DMS114 treated with DMSO at 0.1 percent for 48 hours (cell line): ENCODE results near the gene NEK10.

Experiments used
- DNase-seq: peaks from one replicate; lab custom pipeline; 2025; ENCODE audit not compliant: unreplicated experiment; lab: John Stamatoyannopoulos, UW

Gene NEK10

DNA sequence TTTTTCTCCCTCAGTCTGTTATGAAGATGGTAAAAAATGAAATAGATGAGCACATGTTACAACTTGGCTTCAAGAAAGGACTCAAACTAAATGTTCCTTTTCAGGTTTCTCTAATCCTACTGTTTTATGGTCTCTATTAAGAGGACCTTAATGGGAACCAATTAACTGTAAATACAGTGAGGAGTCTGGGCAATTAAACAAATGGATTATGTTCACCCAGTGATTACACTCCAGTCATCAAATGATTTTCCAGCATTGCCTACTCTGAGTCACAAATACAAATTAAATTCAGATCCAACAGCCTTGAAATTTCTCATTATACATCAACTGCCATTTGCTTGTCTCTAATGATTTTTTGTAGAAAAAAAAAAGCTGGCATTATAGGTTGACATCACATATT, 129.2 kb downstream of the NEK10 start:
- DNase-seq = no peak

DNA sequence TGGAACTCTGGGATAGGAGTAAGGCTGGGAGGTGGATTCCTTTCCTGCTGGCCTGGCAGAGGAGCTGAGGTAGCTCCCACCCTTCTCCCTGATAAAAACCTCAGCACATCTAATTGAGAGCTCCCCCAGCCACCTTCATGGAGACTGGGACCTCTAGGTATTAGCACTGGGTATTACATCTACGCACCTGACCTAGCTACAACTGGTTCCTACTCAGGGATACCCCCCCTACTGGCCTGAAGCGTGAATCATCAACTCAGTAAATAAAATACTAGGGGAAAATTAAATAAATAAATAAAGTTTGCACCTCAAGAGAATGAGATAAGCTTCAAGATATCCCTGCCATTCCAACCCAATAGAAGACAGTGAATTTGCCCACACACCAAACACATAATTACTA, 140.4 kb downstream of the NEK10 start:
- no peak for DNase-seq

- no peak for DNase-seq
Observed at GRCh38 chr3:27224197-27224596, 145.0 kb downstream of the NEK10 start.

- no peak for DNase-seq
Observed at GRCh38 chr3:27221264-27221932, 147.8 kb downstream of the NEK10 start.

DNA sequence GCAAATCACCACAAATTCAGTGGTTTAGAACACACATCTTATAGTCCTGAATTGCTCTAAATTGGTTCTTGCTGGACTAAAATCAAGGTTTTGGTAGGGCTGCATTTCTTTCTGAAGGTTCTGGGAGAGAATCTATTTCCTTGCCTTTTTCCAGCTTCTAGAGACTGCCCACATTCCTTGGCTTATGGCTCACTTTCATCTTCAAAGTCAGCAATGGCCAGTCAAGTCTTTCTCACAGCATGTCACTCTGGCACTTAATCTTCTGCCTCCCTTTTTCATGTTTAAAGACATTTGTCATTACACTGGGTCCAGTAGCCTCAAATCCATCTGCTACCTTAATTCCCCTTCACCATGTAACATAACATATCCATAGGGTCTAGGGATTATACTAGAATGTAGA, 149.0 kb downstream of the NEK10 start:
- DNase-seq = no peak

DNA sequence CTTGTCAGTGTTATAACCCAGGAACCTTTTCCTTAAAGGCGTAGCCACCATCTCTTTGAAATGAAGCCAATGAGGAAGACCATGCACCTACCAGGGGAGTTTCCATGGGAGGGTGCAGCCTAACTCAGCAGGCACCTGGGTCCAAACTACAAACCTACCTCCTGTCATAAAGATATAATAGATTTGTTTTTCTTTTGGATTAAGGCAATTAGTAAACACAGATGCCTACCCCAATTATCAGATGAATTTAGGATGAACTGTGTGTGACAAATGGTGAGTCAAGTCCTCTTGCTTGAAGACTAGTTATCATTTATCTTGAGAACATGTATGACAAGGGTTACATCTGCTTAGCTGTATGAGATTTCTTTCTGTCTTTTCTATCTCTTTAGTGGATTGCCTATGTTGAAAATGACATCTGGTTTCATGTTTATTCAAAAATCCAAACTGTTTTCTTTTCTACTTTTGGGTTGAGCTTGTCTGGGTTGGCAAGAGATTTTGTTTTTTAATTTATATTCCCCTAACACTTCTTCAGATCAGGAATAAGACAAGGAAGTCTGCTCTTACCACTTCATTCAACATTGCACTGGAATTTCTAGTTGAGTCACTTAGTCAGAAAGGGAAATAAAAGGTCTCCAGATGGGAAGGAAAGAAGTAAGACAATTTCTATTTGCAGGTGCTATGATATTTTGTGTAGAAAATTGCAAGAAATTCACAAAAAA, 149.9 kb downstream of the NEK10 start:
- DNase-seq = no peak

DNA sequence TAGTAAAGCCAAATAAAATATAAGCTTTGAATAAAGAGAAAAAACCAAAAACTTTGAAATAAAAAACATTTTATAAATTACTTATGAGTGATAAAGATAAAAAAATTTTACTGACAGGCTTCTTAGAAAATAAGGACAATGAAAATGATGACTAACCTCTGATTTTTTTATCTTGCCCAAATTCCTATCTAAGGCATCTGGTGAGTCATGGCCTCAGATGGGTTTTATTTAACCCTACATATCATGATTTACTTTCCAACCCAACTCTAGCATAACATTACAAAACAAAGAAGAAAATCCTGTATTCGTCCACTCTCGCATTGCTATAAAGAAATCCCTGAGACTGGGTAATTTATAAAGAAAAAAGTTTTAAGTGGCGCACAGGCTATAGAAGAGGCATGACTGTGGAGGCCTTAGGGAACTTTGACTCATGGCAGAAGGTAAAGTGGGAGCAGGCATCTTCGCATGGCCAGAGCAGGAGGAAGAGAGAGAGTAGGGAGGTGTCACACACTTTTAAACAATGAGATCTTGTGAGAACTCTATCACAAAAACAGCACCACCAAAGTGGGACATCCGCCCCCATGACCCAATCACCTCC, 152.1 kb downstream of the NEK10 start:
- no peak for DNase-seq

DNA sequence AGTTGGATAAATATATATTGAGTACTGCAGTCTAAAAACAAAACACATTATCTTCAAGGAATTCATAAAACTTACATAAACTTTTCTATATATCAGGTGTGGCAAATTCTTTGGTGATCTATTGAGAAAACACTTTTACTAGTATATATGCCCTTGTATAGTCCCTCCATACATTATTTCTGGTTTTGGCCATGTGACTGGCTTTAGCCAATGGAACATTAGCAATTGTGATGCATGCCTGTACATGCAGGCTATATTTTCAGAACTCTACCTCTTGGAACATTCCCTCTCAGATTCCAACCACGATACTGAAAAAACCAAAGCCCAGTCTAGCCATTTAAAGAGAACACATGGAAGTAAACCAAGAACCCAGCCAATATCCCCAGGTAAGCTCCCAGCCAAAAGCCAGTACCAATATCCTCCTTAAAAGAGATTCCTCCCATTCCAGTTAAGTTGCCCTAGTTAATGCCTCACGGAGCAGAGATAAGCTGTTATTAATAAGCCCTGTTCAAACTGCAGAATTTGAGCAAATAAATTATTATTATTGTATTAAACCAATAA, 152.8 kb downstream of the NEK10 start:
- DNase-seq = no peak

DNA sequence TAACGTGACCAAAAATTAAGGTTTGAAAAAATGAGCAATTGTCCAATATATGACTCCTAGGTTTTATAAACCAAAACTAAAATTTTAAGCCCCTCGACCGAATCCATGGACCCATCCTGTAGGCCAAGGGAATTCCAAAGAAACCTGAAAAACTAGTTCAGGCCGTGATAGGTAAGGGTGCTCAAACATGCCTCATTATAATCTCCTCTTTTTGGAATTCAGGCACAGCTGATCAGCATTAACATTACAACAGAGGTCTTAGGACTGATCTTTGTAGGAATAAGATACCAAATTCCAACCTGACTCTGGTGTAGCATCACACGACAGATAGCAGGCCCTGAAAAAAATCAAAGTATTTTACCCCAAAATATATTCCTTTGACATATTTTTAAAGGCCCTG, 155.7 kb downstream of the NEK10 start:
- no peak for DNase-seq

DNA sequence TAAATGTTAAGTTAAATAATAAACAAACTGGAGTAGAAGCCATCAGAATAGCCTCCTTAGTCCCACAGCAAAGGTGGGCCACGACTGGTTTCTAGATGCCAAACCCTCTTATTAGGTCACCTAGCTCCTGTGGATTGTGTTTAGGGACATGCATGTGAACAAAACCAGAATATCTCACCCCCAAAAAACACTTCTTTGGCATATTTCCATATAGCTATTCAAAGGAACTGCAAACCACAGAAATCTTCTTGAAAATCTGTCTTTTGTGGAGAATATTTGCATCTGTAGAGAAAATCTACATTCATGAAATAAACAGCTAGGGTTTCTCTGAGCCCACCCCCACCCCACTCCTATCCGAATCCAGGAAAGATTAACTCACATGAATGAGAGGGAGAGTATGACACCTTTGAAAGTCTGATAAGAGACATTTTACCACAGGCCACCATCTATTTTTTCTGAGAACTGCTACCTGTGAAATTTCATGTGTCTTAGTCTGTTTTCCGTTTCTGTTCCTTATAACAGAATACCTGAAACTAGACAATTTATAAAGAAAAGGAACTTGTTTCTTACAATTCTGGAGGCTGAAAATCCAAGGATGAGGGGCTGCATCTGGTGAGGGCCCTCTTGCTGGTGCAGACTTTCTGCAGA, 159.4 kb downstream of the NEK10 start:
- no peak for DNase-seq

DNA sequence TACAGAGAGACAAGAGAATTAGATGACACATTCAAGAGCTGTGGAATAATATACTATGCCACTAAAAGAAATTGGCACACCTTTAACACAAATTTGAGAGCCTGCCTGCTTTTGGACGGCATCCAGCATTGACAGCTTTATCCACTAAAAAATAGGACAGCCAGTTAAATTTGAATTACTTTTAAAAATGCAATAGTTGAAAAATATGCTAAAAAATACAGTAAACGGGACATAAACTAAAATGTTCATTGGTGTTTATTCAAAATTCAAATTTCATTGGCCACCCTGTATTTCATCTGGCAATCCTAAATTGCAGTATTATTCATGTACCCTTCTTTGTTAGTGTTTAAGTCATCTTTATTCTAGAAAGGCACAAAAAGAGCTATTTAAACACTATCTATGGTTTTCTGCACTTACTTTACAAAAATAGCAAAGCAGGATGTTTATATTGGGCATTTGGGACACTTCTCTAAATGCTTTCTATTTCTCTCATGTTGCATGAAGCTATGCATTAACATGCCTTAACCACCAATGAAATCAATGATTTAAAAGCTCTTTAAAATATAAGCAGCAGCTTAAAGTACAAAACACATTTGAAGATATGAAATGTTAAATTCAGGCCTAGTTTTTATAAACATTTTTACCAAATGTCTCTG, 160.1 kb downstream of the NEK10 start:
- DNase-seq = no peak

DNA sequence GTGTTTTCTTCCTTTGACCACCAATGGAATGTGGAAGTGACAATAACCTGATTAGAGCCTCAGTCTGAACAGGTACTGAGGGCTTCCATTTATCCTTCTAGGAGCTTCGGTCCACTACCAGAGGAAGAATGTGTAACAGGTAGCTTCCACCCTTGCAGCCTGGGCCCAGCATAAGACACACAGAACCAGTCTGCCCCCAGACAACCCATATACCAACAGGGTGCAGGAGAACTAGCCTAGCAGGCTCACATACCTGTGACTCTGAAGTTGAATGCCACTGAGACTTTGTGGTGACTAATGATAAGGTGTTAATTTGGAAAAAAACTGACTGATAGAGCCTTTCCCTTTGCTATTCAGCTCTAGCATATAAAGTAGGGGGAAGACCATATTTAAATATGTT, 166.2 kb downstream of the NEK10 start:
- no peak for DNase-seq

DNA sequence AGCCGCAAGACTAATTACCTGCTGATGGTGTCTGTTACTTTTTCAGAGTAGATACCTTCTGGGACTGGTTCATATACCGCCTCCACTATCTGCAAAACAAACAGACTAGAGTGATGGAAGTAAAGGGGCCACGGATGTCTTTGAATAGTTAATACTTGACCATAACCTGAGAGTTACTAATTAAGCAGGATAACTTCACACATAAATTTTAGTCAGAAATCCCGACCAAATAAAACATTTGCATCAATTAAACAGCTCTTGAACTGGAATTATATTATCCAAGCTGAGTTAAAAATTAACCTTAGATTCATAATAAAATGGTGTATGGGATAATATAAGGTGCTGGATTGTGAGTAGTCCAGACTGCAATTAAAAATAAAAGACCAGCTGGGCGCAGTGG, 167.7 kb downstream of the NEK10 start:
- no peak for DNase-seq

- DNase-seq = no peak
Observed at GRCh38 chr3:27200721-27201489, 168.3 kb downstream of the NEK10 start.

- DNase-seq = no peak
Observed at GRCh38 chr3:27194861-27195483, 174.2 kb downstream of the NEK10 start.

DNA sequence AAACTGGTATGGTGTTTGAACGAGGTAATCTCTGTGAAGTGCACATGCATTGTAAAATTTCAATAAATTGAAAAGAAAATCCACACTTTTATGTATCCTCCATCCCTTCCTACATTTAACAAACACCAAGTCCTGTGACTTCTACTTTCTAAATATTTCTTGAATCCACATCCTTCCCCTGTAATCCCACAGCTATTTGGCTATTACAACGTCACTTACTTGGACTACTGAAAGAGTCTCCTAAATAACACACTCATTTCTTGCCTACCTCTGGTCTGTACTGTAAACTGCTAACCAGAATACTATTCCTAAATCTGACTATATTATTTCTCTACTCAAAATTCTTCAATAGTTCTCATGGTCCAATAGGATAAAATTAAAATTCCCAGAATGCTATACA, 176.1 kb downstream of the NEK10 start:
- DNase-seq = no peak

DNA sequence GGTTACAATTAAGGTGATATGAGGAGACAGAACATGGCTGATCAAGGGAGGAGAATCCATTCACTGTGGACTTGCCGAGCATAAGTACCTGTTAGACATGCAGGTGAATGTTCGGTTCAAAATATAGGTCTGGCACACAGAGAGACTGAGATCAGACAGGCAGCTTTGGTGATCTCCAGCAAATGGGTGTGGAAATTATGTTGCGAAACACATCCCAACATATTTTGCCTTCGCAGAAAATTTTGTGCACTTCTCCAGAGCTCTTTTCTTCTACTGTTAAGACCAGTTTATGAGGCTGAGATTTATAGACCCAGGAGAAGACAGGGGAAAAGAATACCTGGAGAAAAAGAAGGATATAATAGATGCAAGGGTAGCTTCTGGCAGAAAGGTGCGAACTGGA, 183.2 kb downstream of the NEK10 start:
- DNase-seq = no peak

GRCh38 chr3:27185231-27185989, 183.8 kb downstream of the NEK10 start:
- DNase-seq = no peak

DNA sequence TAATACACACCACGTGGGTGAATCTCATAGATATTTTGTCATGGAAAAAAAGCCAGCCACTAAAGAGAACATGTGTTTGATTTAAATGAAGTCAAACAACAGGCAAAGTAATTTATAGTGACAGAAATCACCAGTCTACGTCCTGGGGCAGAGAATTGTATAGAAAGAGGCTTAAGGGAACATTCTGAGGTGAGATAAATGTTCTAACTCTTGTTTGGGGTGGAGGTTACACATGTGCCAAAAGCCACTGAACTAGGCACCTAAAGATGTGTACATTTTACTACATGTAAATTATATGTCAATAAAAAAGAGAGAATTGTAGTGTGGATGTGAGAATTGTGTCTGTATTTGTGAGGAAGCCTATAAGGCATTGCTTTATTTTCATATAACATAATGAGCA, 184.9 kb downstream of the NEK10 start:
- no peak for DNase-seq
